GF-D8 (cell line): Measurements from ENCODE around the gene FATE1.

Source experiments
- DNase-seq: peaks from one replicate; lab custom pipeline; 2025; lab: John Stamatoyannopoulos, UW

Gene FATE1

GRCh38 chrX:151704041-151704663 is 11.7 kb upstream of the FATE1 start:
- no peak for DNase-seq

DNA sequence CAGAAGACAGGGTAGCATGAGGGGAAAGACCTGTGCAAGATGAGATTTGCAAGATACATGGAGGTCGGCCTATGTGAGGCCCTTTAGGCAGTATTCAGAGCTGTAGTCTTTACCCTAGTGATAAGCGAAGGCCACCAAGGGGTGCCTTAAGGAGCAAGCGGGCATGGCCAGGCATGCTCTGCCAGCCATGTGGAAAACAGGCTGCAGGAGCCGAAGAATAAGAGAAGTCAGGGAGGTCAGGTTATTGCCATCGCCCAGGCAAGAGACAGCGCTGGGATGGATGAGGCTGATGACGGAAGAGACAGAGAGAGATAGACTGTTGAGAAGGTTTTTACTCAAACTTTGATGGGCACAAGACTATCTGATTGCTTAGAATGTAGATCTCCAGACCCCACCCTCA is 7.0 kb upstream of the FATE1 start:
- no peak for DNase-seq

DNA sequence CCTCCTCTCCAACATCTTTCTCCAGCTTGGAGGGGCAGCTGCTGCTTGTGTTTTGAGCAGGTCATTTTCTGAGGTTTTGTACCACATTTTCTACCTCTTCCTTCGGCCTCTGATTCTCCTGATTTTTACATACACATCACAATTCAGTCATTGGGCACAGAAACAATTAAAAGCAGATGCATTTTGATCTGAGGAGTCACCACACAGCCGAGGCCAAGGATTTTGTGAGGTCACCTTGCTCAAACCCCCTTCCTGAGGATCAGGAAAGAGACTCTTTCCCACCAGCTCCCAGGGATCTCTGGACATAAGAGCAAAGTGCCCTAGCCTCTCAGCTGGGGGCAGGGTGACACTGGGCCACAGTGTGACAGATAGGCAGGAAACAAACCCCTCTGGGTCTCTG is 5.4 kb upstream of the FATE1 start:
- no peak for DNase-seq

DNA sequence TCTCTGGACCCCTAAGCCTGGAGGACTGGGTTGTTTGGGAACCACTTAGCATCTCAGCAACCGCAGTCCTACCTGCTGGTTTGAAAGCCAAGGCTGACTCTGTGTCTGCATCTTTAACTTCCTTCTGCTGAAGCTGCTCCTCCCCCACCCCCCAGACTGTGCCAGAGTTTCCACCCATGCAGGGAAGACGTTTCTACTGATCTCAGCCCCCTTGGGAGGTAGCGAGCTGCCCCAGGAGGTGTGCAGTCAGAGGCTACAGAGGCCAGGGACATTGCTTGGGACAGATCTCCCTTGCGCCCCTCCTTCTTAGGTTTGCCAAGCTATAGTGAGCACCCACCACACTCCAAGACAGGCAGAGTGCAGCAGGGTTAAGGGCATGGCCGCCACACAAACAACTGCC is 4.7 kb upstream of the FATE1 start:
- no peak for DNase-seq

DNA sequence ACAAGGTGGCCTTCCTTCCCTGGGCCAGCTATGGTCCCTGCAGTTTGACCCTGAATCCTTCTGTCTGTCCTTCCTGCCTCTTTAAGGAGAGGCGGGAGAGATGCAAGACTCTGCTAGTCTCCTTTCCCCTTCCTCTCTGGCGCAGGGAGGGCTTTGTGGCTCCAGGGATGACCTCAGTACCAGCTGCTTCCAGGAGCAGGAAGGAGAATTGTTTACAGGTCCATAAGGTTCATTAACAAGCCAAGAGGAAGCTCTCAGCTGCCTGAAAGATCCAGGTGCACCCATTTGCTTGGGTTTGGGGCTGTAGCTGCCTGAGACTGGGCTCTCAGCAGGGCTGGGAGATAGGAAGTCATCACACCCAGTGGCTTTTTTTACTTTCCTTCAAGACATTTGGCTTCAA is 4.0 kb upstream of the FATE1 start:
- no peak for DNase-seq

DNA sequence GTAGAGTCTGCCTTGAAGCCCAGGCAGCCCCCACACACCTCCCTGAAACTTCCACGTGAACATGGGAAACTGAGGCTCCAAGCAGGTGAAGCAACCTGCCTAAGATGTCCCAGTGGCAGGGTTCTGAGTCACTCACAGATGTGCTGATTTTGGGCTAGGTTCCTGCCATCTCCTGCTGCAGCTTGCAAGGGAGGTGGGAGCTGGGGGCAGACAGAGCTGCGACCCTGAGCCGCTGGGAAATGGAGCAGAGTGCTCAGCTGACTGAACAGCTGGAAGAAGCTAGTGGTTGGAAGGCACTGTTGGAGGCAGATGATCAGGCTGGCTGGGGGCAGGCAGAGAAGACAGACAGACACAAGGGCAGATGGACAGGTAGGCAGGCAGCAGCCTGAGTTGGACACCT is 3.6 kb upstream of the FATE1 start:
- no peak for DNase-seq

- no peak for DNase-seq
Observed at GRCh38 chrX:151713849-151714248, 2.0 kb upstream of the FATE1 start.

DNA sequence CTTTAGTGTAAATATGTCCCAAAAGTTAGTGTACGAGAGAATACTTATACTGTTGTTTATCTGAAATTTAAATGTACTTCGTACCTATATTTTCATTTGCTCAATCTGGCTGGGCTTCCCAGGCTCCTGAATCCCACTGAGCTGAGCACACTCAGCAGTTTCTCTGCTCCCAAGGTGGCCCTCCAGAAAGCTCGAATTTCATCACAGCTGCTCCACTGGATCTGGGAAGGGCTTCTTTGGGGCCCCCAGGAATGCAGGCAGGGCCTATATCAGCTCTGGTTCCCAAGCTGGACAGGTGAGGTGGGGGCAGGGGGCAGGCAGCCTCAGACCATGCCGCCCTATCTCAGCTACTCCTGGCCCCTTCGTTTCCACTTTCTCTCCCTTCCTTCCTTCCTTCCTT is 1.5 kb upstream of the FATE1 start:
- DNase-seq, result no peak

DNA sequence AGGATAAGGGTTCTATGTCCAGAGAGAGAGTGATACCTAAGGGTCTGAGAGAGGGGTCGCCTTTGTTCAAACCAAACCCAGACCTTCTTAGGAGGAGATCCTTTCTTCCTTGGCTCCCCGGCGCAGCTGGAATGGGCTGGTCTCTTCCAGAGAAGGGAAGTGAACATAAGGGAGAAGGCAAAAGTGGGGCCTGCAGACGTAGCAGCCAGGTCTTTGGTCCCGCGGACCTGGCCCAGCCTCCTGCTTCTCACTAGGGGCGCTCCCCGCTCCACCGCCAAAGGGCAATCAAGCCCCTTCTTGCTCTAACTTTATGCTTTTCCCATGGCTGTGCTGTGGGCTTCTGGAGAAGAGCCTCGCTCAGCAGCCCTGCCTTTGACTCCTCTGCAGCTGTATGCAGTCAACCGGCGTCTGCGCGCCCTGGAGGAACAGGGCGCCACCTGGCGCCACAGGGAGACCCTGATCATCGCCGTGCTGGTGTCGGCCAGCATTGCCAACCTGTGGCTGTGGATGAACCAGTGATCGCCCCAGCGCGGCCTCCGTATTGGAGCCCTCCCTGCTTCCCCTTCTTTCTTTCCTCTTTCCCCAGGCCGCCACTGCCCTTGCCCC is 6.5 kb downstream of the FATE1 start:
- no peak for DNase-seq

DNA sequence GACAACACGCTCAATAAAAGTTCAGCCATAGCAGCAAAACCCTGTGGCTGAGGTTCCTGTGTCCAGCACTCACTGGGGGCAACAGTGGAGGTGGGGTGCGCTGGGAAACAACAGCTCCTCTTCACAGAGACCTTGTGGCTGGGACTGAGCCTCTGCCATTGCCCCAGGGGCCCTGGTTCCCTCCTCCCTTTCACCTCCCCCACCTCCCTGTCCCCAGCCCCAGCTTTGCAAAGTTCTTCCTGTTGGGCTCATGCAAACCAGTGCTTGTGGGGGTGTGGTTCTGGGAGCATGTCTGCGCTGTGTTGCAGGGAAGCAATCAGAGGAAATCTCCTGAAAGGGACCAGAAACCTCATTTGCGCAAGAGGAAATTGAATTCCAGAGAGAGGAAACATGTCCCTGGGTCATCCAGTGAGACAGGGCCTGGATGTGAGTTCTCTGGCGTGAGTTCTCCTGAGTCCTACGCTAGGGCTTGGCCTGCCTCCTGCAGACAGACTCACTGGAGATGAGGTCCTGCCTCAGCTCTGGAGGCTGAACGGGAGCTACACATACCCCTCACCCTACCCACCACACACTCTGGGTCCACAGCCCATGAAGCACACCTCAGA is 7.4 kb downstream of the FATE1 start:
- DNase-seq, result no peak

DNA sequence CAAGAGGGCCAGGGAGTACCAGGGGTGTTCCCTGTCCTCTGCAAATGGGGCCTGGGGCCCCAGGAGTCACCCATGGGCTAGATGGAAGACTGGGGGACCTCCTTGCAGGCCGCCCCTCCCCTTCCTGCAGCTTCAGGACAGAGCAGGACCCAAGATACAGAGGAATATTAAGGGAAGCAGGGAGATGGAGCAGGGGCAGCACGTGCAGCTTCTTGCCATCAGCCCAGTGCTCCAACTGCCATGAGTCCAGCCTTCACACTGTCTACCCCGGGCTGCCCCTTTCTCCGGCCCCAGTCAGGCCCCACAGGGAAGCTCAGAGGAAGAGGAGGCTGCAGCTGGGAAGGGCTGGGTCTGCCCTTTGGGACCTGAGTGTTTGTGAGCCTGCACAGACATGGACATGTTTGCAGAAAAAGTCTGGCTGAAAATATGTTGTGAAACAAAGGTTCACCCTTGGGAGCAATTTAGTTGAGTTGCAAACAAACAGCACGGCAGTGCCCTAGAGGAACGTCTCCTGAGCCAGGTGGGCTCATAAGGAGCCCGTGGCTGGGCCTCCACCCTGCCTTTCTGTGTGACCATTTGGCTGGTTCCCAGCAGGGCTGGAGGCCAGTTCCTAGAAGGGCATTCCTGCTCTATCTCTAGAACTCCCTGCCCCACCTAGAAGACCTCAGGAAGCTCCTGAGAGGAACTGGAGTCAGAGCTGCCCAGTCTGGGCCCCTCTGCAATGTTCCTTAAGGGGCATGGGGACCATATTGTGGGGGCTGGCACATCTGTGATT is 8.9 kb downstream of the FATE1 start:
- DNase-seq, result no peak

GRCh38 chrX:151725338-151725614 is 9.4 kb downstream of the FATE1 start:
- DNase-seq, result no peak

DNA sequence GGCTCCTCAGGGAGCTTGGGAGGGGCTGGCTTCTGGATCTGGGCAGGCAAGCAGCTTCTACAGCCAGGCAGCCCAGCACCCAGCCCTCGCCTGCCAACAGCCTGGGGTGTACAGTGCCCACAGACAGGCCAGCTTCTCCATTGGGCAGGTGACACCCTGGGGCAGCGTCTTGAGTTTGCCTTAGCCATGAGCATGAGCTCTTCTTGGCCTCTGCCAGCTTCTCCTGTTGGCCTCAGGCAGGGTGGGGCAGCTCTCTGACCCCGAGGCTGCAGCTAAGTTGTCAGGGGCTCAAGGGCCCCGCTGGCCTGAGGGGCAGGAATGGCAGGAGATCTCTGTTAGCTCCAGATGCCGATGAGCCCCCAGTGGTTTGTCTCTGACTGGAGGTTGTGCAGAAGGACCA is 10.9 kb downstream of the FATE1 start:
- no peak for DNase-seq

GRCh38 chrX:151727346-151727745 is 11.5 kb downstream of the FATE1 start:
- DNase-seq, result no peak

DNA sequence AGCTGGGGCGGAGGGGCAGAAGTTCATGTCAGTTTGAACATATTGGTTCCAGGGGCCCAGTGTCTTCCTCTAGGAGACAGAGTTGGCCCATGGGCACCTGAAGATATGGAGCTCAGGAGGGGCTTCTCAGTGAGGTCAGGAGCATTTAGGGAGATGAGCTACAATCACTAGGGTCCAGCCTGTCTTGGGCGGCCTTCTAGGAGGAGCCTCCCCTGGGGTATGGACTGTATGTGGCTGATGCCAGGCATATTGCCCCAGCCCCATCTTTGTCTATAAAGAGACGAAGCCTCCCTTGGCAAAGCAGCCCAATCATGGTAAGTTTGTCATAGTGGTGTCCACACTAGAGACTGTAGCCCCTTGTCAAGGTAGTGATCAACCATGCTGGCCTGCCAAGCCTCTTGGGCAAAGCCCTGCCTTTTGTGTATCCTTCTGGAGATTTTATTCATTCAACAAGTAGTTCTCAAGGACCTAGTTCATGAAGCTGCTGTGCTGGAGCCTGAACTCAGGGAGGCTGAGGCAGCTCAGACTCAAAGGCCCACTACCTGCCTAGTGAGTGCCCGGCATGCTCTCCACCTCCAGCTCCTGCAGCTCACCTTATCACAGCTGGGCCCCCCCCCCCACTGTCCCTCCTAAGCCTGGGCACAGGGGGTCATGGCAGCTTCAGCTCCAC is 13.4 kb downstream of the FATE1 start:
- DNase-seq, result no peak

- DNase-seq, result no peak
Observed at GRCh38 chrX:151734446-151734845, 18.6 kb downstream of the FATE1 start, which contains the start of gene CNGA2. CNGA2 (plus strand) TSS chrX:151734746; CDS start chrX:151738484, 3,738 bp downstream.

- no peak for DNase-seq
Observed at GRCh38 chrX:151735219-151735618, 19.4 kb downstream of the FATE1 start.

DNA sequence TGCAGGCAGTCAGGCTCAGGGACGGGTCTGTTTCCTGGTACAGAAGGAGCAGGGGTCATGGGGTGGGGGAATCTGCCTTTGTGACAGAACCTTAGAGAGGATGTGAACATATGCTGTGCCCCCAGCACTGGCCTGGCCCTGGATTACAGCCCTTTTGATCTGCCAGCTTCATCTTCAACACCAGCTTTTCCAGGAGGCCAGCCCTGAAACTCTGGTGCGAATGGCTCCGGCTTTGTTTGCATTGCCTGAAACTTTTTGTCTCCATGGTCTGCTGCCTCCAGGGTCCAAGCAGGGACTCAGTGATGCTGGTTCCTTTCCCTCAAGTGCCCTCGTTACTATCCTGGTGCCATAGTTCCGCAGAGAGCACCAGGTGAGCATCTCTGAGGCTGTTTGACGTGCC is 20.9 kb downstream of the FATE1 start:
- DNase-seq, result no peak

DNA sequence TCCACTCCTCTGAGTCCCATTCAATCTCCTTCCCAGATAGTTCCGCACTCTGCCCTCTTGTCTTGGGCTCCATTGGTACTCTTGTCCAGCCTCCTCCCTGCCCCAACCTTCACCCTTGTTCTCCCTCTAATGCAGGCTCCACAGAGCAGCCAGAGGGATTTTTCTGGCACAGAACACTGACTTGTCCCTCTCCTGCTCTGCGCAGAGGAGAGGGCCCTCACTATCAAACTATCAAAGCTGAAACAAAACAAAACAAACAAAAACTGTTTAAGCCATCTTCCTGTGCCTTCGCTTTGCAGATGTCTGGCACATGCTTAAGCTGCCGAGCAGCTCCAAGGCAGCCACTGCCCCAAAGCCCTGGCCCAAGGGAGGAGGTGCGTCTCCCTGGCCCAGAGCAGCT is 21.7 kb downstream of the FATE1 start:
- no peak for DNase-seq

DNA sequence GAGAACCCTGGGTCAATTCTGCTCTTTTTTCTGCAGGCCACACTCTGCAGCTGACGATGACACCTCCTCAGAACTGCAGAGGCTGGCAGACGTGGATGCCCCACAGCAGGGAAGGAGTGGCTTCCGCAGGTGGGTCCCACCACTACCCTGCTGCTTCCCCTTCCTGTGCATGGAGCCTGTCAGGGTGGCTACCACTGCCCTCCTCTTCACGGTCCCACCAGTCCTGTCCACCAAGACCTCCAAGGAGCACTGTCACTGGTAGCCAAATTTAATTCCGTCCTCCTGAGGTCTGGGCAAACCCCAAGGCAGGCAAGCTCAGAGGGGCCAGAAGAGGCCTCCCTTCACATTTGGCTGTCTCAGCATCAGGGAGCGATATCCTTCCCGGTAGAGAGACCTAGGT is 22.9 kb downstream of the FATE1 start:
- DNase-seq, result no peak

GRCh38 chrX:151741606-151742005 is 25.8 kb downstream of the FATE1 start:
- DNase-seq, result no peak

- no peak for DNase-seq
Observed at GRCh38 chrX:151742311-151742710, 26.5 kb downstream of the FATE1 start.
